Neural cell (in vitro differentiated cells): ENCODE data around the gene SPDYE16. TPM values are rescaled to one million over a fixed set of nuclear protein-coding genes. Genes with fewer than 3 reads are reported as not detected.
"Not testable (repeated sequence)": the region's sequence is repeated elsewhere in the genome, so short reads cannot be mapped to it uniquely, and the experiment has no call there.

ENCODE experiments used
- H2AFZ ChIP-seq: fragments of 200-600, 300-800 bp; sonication (generic), shearing (Covaris generic); 2 replicates; pipeline ENCODE4 v1.6.0; 2014; ENCODE audit warnings: low read depth, mild to moderate bottlenecking, antibody characterized with exemption, low read length, moderate library complexity
- H3F3A ChIP-seq: fragments of 200-600 bp; shearing (Covaris generic); 2 replicates; pipeline ENCODE4 v1.6.1; 2016; ENCODE audit warnings: mild to moderate bottlenecking, moderate library complexity, mixed read lengths, antibody characterized with exemption, low read length; ENCODE audit not compliant: insufficient read depth, poor library complexity, severe bottlenecking
- H3K27ac ChIP-seq: fragments of 200-600, 300-800 bp; sonication (generic), shearing (Covaris generic); 2 replicates; pipeline ENCODE4 v1.5.1; 2014; ENCODE audit warnings: mild to moderate bottlenecking, low read length, moderate library complexity
- H3K27me3 ChIP-seq: fragments of 300-800, 200-600 bp; sonication (generic), shearing (Covaris generic); 2 replicates; pipeline ENCODE4 v1.6.0; 2014; ENCODE audit warnings: mild to moderate bottlenecking, low read depth, low read length, moderate library complexity; ENCODE audit not compliant: insufficient read depth
- H3K36me3 ChIP-seq: fragments of 300-800, 200-600 bp; sonication (generic), shearing (Covaris generic); 2 replicates; pipeline ENCODE4 v1.5.1; 2014; ENCODE audit warnings: mild to moderate bottlenecking, antibody characterized with exemption, low read length, moderate library complexity; ENCODE audit not compliant: insufficient read depth
- H3K4me2 ChIP-seq: fragments of 300-800, 200-600 bp; sonication (generic), shearing (Covaris generic); 2 replicates; pipeline ENCODE4 v1.6.0; 2014; ENCODE audit warnings: mild to moderate bottlenecking, low read length
- H3K4me3 ChIP-seq: fragments of 300-800, 200-600 bp; sonication (generic), shearing (Covaris generic); 2 replicates; pipeline ENCODE4 v1.5.1; 2014; ENCODE audit warnings: mild to moderate bottlenecking, low read length, moderate library complexity
- H3K79me2 ChIP-seq: fragments of 200-600 bp; shearing (Covaris generic); replicated peaks from 2 replicates; pipeline ENCODE4 v1.6.0; 2014; ENCODE audit warnings: mild to moderate bottlenecking, low read length, moderate library complexity; ENCODE audit not compliant: insufficient read depth
- H3K9ac ChIP-seq: fragments of 300-800, 200-600 bp; sonication (generic), shearing (Covaris generic); 2 replicates; pipeline ENCODE4 v1.6.1; 2016; ENCODE audit warnings: mild to moderate bottlenecking, low read length, mixed read lengths
- H3K9me2 ChIP-seq: fragments of 200-600 bp; shearing (Covaris generic); 2 replicates; pipeline ENCODE4 v1.6.1; 2016; ENCODE audit warnings: mild to moderate bottlenecking, low read length, mixed read lengths; ENCODE audit not compliant: insufficient read depth
- H3K9me3 ChIP-seq: fragments of 200-600, 300-800 bp; sonication (generic), shearing (Covaris generic); 2 replicates; pipeline ENCODE4 v1.6.1; 2016; ENCODE audit warnings: mild to moderate bottlenecking, mixed run types, low read length, moderate library complexity, mixed read lengths
- H4K20me1 ChIP-seq: fragments of 200-600 bp; shearing (Covaris generic); 2 replicates; pipeline ENCODE4 v1.6.1; 2016; ENCODE audit warnings: mild to moderate bottlenecking, mixed run types; ENCODE audit not compliant: insufficient read depth
- polyA plus RNA-seq: library from polyadenylated mRNA; depleted of rRNA; stranded (reverse); fragments of >200 nt; gene quantifications from 2 replicates; pipeline ENCODE4 v1.2.3, GENCODE V29; 2014

Gene SPDYE16
- polyA plus RNA-seq, 1 donor from 2014 or later: 0.81 TPM

- not testable (repeated sequence) for H3K9ac ChIP-seq, H2AFZ ChIP-seq, H3K79me2 ChIP-seq, H3K27me3 ChIP-seq, H3F3A ChIP-seq, H3K9me3 ChIP-seq, H3K4me3 ChIP-seq, H3K4me2 ChIP-seq, H3K9me2 ChIP-seq, H3K36me3 ChIP-seq, H3K27ac ChIP-seq, H4K20me1 ChIP-seq
Observed at GRCh38 chr7:76499924-76500241, 43.2 kb downstream of the SPDYE16 start.

GRCh38 chr7:76499201-76499923 lies 43.7 kb downstream of the SPDYE16 start:
- H3K36me3 ChIP-seq, H3K4me2 ChIP-seq, H3K9me2 ChIP-seq, H3K27ac ChIP-seq, H3F3A ChIP-seq, H3K27me3 ChIP-seq, H3K4me3 ChIP-seq, H2AFZ ChIP-seq, H3K9me3 ChIP-seq, H3K9ac ChIP-seq, H3K79me2 ChIP-seq, H4K20me1 ChIP-seq: not testable (repeated sequence)

GRCh38 chr7:76498583-76499200 lies 44.4 kb downstream of the SPDYE16 start:
- not testable (repeated sequence) for H3K4me3 ChIP-seq, H3K9me2 ChIP-seq, H3K9me3 ChIP-seq, H3K4me2 ChIP-seq, H3K9ac ChIP-seq, H3K36me3 ChIP-seq, H3K27ac ChIP-seq, H3F3A ChIP-seq, H3K79me2 ChIP-seq, H2AFZ ChIP-seq, H3K27me3 ChIP-seq, H4K20me1 ChIP-seq

GRCh38 chr7:76497918-76498582 lies 45.0 kb downstream of the SPDYE16 start:
- not testable (repeated sequence) for H3K9ac ChIP-seq, H3K4me2 ChIP-seq, H3K27me3 ChIP-seq, H3F3A ChIP-seq, H3K9me2 ChIP-seq, H3K79me2 ChIP-seq, H4K20me1 ChIP-seq, H3K27ac ChIP-seq, H2AFZ ChIP-seq, H3K4me3 ChIP-seq, H3K9me3 ChIP-seq, H3K36me3 ChIP-seq

GRCh38 chr7:76495717-76496116 lies 47.4 kb downstream of the SPDYE16 start:
- not testable (repeated sequence) for H3F3A ChIP-seq, H3K9me2 ChIP-seq, H2AFZ ChIP-seq, H3K79me2 ChIP-seq, H3K9me3 ChIP-seq, H3K4me2 ChIP-seq, H3K36me3 ChIP-seq, H3K4me3 ChIP-seq, H3K27me3 ChIP-seq, H3K27ac ChIP-seq, H4K20me1 ChIP-seq, H3K9ac ChIP-seq

- not testable (repeated sequence) for H3F3A ChIP-seq, H3K9me3 ChIP-seq, H4K20me1 ChIP-seq, H3K27ac ChIP-seq, H3K36me3 ChIP-seq, H3K79me2 ChIP-seq, H3K4me2 ChIP-seq, H3K27me3 ChIP-seq, H3K4me3 ChIP-seq, H3K9me2 ChIP-seq, H3K9ac ChIP-seq, H2AFZ ChIP-seq
Observed at GRCh38 chr7:76492139-76492538, 51.0 kb downstream of the SPDYE16 start.

- not testable (repeated sequence) for H3F3A ChIP-seq, H3K4me2 ChIP-seq, H3K4me3 ChIP-seq, H3K9ac ChIP-seq, H3K27ac ChIP-seq, H3K36me3 ChIP-seq, H3K9me2 ChIP-seq, H3K27me3 ChIP-seq, H2AFZ ChIP-seq, H4K20me1 ChIP-seq, H3K79me2 ChIP-seq, H3K9me3 ChIP-seq
Observed at GRCh38 chr7:76487969-76488368, 55.1 kb downstream of the SPDYE16 start.

- H3K79me2 ChIP-seq, H3K36me3 ChIP-seq, H3F3A ChIP-seq, H3K9me2 ChIP-seq, H4K20me1 ChIP-seq, H3K4me3 ChIP-seq, H3K4me2 ChIP-seq, H2AFZ ChIP-seq, H3K9ac ChIP-seq, H3K9me3 ChIP-seq, H3K27ac ChIP-seq, H3K27me3 ChIP-seq: not testable (repeated sequence)
Observed at GRCh38 chr7:76486618-76487017, 56.5 kb downstream of the SPDYE16 start.
